Spleen (tissue), 7 donors: Measurements from ENCODE around the gene SLC23A3.

Experiments
- POLR2A ChIP-seq, 3 donors: fragments of 450-650 bp; IDR thresholded peaks; one replicate each; pipeline ENCODE4 v1.5.1; 2017; ENCODE audit warnings: antibody characterized with exemption in 3 of 3, mild to moderate bottlenecking in 1 of 3
- TF ChIP-seq, protein P1 (sequence below), 11 experiments: fragments of 200-600 bp in 7 of 11; fragments of 450-650 bp in 4 of 11; sonication (generic) in 4 of 11; IDR thresholded peaks in 8 of 11; conservative IDR thresholded peaks in 3 of 11; 1 replicate in 7 of 11; 2 replicates in 4 of 11; pipeline versions ENCODE4 v1.4.0 to v1.8.0; 2016 to 2021; ENCODE audit warnings: antibody characterized with exemption in 11 of 11, inconsistent platforms in 4 of 11, mild to moderate bottlenecking in 1 of 11
- donor health status: DM: no; HTN: no; CAD: no; lungs with moderate emphysema.
- donor health status: DM: no; HTN: no; CAD: no.
- donor health status: DM: no; HTN: no; CAD: no.

DNA sequence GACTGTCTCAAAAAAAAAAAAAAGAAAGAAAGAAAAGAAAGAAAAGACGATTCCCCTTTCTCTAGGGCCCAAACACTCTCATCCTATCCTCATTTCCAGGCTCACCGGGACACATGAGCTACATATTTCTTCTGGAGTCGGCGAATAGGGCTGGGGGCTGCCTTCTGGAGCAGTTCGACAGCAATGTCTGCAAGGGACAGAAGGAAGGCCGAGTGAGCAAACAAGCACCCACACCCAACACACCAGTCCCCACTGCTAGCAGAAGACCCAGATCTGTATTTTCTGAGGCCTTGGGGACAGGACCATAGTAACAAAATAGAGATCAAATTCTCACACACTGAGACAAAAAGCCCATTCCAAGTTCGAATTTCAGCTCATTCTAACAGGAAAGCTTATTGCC lies 5.7 kb upstream of the SLC23A3 start:
- TF ChIP-seq, protein P1, sequence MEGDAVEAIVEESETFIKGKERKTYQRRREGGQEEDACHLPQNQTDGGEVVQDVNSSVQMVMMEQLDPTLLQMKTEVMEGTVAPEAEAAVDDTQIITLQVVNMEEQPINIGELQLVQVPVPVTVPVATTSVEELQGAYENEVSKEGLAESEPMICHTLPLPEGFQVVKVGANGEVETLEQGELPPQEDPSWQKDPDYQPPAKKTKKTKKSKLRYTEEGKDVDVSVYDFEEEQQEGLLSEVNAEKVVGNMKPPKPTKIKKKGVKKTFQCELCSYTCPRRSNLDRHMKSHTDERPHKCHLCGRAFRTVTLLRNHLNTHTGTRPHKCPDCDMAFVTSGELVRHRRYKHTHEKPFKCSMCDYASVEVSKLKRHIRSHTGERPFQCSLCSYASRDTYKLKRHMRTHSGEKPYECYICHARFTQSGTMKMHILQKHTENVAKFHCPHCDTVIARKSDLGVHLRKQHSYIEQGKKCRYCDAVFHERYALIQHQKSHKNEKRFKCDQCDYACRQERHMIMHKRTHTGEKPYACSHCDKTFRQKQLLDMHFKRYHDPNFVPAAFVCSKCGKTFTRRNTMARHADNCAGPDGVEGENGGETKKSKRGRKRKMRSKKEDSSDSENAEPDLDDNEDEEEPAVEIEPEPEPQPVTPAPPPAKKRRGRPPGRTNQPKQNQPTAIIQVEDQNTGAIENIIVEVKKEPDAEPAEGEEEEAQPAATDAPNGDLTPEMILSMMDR (IDR thresholded peaks at IDR 0.05 in 8 of 11, conservative IDR thresholded peaks at IDR 0.05 in 3 of 11) = no peak
- TF ChIP-seq POLR2A (IDR thresholded peaks at IDR 0.05) = no peak
